HTERT RPE-1 (cell line): ENCODE measurements around the gene ACHE.

Source experiments
- in situ Hi-C: fragments of 300-500 bp; cut with MboI; formaldehyde crosslinking; loops from 4 replicates; pipeline ENCODE4 v1.14.3; 2020; ENCODE audit warnings: low sequenced_read_pairs

The ACHE gene

GRCh38 chr7:100886142-100886935 lies 9.3 kb downstream of the ACHE start:
- in situ Hi-C loops, result no loop called here

- in situ Hi-C loops, result no loop called here
Observed at GRCh38 chr7:100885440-100886141, 10.1 kb downstream of the ACHE start.

- in situ Hi-C loops, result no loop called here
Observed at GRCh38 chr7:100884736-100885439, 10.8 kb downstream of the ACHE start.

- in situ Hi-C loops, result no loop called here
Observed at GRCh38 chr7:100882785-100883526, 12.7 kb downstream of the ACHE start.

GRCh38 chr7:100882201-100882600 lies 13.5 kb downstream of the ACHE start:
- in situ Hi-C loops, result no loop called here

GRCh38 chr7:100881136-100881535 lies 14.6 kb downstream of the ACHE start:
- in situ Hi-C loops, result no loop called here

- in situ Hi-C loops, result no loop called here
Observed at GRCh38 chr7:100880645-100881044, 15.0 kb downstream of the ACHE start.

GRCh38 chr7:100879685-100880261 lies 15.9 kb downstream of the ACHE start:
- in situ Hi-C loops, result no loop called here

- in situ Hi-C loops, result no loop called here
Observed at GRCh38 chr7:100878685-100879084, 17.0 kb downstream of the ACHE start.

GRCh38 chr7:100878013-100878412 lies 17.7 kb downstream of the ACHE start:
- in situ Hi-C loops, result no loop called here

GRCh38 chr7:100875356-100875751 lies 20.3 kb downstream of the ACHE start:
- in situ Hi-C loops, result no loop called here

GRCh38 chr7:100874577-100875355 lies 20.9 kb downstream of the ACHE start, which contains the start of gene SRRT:
SRRT (plus strand) TSS chr7:100875103; CDS start chr7:100875591, 488 bp downstream.
- in situ Hi-C loops, result no loop called here

GRCh38 chr7:100874300-100874576 lies 21.4 kb downstream of the ACHE start:
- in situ Hi-C loops, result no loop called here

GRCh38 chr7:100873599-100874299 lies 21.9 kb downstream of the ACHE start:
- in situ Hi-C loops, result no loop called here

- in situ Hi-C loops, result no loop called here
Observed at GRCh38 chr7:100867776-100868485, 27.8 kb downstream of the ACHE start.

GRCh38 chr7:100867040-100867775 lies 28.5 kb downstream of the ACHE start, which contains the start of gene TRIP6:
TRIP6 (plus strand) TSS chr7:100867387; CDS start chr7:100867498, 111 bp downstream.
- in situ Hi-C loops, result no loop called here

- in situ Hi-C loops, result no loop called here
Observed at GRCh38 chr7:100866729-100867039, 29.0 kb downstream of the ACHE start.
